Vagina (tissue), 2 donors: Measurements from ENCODE around the gene EFCAB13.

Experiments
- POLR2A ChIP-seq, 2 donors: fragments of 450-650 bp; IDR thresholded peaks; one replicate each; pipeline ENCODE4 v1.6.1; 2017; ENCODE audit warnings: antibody characterized with exemption in 2 of 2, mild to moderate bottlenecking in 2 of 2, moderate library complexity in 2 of 2
- TF ChIP-seq, protein P1 (sequence below), 3 experiments: fragments of 450-650 bp in 2 of 3; fragments of 200-600 bp in 1 of 3; sonication (generic) in 1 of 3; IDR thresholded peaks; one replicate each; pipeline ENCODE4 v1.5.1; 2017 to 2019; ENCODE audit warnings: antibody characterized with exemption in 3 of 3, mild to moderate bottlenecking in 2 of 3, moderate library complexity in 2 of 3

GRCh38 chr17:47289302-47289701 lies 34.5 kb upstream of the EFCAB13 start:
- TF ChIP-seq, protein P1, sequence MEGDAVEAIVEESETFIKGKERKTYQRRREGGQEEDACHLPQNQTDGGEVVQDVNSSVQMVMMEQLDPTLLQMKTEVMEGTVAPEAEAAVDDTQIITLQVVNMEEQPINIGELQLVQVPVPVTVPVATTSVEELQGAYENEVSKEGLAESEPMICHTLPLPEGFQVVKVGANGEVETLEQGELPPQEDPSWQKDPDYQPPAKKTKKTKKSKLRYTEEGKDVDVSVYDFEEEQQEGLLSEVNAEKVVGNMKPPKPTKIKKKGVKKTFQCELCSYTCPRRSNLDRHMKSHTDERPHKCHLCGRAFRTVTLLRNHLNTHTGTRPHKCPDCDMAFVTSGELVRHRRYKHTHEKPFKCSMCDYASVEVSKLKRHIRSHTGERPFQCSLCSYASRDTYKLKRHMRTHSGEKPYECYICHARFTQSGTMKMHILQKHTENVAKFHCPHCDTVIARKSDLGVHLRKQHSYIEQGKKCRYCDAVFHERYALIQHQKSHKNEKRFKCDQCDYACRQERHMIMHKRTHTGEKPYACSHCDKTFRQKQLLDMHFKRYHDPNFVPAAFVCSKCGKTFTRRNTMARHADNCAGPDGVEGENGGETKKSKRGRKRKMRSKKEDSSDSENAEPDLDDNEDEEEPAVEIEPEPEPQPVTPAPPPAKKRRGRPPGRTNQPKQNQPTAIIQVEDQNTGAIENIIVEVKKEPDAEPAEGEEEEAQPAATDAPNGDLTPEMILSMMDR (IDR thresholded peaks at IDR 0.05): no peak
- no peak for TF ChIP-seq POLR2A (IDR thresholded peaks at IDR 0.05)
